Measurements from ENCODE around the gene FGFBP3. TPM values are rescaled to one million over a fixed set of nuclear protein-coding genes. Genes with fewer than 3 reads are reported as not detected.

The FGFBP3 gene
- total and polyA plus RNA-seq, 2 of the 13 experiments (the other 11 are each of a cell fraction or from before 2014, with no cell fraction given): 0.50 to 2.0 TPM

DNA sequence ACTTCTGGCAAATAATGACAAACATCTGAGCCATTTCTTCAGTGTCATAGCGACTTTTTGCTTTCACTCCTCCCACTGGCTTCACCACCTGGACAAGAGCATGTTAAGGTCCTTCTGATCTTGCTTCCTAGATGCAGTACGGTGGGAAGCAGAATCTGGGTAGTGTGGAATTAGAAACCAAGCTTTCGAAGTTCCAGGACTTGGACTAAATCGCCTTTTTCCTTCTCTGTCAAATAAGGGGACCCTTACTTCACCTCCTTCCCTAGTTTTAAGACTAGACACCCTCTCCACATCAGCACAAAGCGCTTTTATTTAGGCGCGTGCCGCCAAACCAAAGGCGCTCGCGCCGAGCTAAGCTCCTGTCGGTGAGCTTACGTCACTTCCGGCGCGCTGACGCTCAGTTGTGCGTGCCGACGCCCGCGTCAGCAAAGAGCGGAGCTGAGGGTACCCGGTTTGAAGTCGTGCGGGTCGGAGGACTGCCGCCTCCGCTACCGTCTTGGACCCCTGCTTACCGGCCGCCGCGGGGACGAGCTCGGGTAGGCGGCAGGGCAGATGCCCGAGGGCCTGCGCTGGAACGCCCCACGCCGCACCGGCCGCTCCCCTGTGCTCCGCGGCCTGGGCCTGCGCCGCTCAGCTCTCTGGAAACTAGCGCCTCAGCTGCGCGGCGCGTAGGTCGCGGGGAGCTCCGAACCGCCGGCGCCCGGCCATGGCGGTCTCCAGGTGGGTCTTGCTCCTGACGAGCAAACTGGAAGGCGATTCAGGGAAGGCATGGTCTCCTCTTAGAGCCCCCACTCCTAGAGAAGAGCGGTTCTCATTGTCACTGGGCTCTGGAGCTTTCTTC, 14.3 kb upstream of the FGFBP3 start, which contains the start of gene BTAF1 (continued):
- TF ChIP-seq, protein P1, sequence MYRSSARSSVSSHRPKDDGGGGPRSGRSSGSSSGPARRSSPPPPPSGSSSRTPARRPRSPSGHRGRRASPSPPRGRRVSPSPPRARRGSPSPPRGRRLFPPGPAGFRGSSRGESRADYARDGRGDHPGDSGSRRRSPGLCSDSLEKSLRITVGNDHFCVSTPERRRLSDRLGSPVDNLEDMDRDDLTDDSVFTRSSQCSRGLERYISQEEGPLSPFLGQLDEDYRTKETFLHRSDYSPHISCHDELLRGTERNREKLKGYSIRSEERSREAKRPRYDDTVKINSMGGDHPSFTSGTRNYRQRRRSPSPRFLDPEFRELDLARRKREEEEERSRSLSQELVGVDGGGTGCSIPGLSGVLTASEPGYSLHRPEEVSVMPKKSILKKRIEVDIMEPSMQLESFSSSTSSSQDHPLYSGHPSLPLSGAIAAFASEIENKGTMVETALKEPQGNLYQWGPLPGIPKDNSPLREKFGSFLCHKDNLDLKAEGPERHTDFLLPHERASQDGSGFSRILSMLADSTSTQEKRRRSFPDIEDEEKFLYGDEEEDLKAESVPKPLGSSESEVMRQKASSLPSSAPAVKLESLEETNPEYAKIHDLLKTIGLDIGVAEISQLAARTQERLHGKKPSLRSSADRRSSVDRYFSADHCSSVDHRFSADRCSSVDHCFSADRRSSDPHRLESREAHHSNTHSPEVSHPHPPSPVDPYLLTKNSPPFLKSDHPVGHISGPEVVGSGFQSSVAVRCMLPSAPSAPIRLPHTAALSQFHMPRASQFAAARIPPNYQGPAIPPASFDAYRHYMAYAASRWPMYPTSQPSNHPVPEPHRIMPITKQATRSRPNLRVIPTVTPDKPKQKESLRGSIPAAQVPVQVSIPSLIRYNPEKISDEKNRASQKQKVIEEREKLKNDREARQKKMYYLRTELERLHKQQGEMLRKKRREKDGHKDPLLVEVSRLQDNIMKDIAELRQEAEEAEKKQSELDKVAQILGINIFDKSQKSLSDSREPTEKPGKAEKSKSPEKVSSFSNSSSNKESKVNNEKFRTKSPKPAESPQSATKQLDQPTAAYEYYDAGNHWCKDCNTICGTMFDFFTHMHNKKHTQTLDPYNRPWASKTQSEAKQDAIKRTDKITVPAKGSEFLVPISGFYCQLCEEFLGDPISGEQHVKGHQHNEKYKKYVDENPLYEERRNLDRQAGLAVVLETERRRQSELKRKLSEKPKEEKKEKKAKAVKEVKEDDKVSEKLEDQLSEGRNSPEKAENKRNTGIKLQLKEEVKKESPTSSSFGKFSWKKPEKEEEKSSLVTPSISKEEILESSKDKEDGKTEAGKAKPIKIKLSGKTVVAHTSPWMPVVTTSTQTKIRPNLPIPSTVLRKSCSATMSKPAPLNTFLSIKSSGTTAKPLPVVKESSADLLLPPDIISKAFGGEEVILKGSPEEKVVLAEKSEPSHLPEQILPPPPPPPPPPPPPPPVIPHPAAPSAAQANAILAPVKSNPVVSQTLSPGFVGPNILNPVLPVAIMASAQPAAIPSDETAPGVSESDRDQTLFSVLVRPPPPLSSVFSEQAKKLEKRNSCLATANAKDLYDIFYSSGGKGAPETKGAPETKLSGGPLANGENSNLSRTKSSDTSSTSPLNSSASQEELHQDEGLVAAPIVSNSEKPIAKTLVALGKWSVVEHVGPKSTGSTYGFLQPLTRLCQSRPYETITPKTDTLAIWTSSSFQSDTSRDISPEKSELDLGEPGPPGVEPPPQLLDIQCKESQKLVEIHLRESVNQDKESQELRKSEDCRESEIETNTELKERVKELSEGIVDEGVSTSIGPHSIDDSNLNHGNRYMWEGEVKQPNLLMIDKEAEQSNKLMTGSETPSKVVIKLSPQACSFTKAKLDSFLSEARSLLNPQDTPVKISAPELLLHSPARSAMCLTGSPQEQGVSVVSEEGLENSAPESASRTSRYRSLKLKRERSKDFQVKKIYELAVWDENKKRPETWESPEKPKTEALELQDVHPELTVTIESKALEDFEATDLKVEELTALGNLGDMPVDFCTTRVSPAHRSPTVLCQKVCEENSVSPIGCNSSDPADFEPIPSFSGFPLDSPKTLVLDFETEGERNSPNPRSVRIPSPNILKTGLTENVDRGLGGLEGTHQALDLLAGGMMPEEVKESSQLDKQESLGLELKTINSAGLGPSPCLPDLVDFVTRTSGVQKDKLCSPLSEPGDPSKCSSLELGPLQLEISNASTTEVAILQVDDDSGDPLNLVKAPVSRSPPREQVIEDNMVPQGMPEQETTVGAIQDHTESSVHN (CRISPR knock-in tag; IDR thresholded peaks at IDR 0.05): peak; percentile 46; the same call in 1 of the 2 replicates
- no peak for TF ChIP-seq ZNF329 (CRISPR knock-in tag; IDR thresholded peaks at IDR 0.05; ENCODE audit: low read depth)
- TF ChIP-seq ARNTL (CRISPR knock-in tag; IDR thresholded peaks at IDR 0.05): peak; percentile 61
- TF ChIP-seq, protein P2, sequence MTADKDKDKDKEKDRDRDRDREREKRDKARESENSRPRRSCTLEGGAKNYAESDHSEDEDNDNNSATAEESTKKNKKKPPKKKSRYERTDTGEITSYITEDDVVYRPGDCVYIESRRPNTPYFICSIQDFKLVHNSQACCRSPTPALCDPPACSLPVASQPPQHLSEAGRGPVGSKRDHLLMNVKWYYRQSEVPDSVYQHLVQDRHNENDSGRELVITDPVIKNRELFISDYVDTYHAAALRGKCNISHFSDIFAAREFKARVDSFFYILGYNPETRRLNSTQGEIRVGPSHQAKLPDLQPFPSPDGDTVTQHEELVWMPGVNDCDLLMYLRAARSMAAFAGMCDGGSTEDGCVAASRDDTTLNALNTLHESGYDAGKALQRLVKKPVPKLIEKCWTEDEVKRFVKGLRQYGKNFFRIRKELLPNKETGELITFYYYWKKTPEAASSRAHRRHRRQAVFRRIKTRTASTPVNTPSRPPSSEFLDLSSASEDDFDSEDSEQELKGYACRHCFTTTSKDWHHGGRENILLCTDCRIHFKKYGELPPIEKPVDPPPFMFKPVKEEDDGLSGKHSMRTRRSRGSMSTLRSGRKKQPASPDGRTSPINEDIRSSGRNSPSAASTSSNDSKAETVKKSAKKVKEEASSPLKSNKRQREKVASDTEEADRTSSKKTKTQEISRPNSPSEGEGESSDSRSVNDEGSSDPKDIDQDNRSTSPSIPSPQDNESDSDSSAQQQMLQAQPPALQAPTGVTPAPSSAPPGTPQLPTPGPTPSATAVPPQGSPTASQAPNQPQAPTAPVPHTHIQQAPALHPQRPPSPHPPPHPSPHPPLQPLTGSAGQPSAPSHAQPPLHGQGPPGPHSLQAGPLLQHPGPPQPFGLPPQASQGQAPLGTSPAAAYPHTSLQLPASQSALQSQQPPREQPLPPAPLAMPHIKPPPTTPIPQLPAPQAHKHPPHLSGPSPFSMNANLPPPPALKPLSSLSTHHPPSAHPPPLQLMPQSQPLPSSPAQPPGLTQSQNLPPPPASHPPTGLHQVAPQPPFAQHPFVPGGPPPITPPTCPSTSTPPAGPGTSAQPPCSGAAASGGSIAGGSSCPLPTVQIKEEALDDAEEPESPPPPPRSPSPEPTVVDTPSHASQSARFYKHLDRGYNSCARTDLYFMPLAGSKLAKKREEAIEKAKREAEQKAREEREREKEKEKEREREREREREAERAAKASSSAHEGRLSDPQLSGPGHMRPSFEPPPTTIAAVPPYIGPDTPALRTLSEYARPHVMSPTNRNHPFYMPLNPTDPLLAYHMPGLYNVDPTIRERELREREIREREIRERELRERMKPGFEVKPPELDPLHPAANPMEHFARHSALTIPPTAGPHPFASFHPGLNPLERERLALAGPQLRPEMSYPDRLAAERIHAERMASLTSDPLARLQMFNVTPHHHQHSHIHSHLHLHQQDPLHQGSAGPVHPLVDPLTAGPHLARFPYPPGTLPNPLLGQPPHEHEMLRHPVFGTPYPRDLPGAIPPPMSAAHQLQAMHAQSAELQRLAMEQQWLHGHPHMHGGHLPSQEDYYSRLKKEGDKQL (CRISPR knock-in tag; IDR thresholded peaks at IDR 0.05; ENCODE audit: low read depth): no peak; the same call in 1 of the 2 replicates
- TF ChIP-seq U2AF1 (optimal IDR thresholded peaks at IDR 0.05; ENCODE audit: low read depth, low read length): no peak
- peak; percentile 74 for TF ChIP-seq ZNF274 (CRISPR knock-in tag; IDR thresholded peaks at IDR 0.05)
- TF ChIP-seq, protein P3, sequence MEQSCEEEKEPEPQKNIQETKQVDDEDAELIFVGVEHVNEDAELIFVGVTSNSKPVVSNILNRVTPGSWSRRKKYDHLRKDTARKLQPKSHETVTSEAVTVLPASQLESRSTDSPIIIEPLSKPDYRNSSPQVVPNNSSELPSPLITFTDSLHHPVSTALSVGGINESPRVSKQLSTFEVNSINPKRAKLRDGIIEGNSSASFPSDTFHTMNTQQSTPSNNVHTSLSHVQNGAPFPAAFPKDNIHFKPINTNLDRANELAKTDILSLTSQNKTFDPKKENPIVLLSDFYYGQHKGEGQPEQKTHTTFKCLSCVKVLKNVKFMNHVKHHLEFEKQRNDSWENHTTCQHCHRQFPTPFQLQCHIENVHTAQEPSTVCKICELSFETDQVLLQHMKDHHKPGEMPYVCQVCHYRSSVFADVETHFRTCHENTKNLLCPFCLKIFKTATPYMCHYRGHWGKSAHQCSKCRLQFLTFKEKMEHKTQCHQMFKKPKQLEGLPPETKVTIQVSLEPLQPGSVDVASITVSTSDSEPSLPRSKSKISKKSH (CRISPR knock-in tag; IDR thresholded peaks at IDR 0.05; ENCODE audit: borderline replicate concordance): peak; percentile 59; the same call in 1 of the 2 replicates
- TF ChIP-seq ZSCAN20 (CRISPR knock-in tag; IDR thresholded peaks at IDR 0.05; ENCODE audit: borderline replicate concordance): no peak
- peak; percentile 92 for TF ChIP-seq ZNF446 (CRISPR knock-in tag; IDR thresholded peaks at IDR 0.05)
- peak; percentile 74; the same call in 1 of the 2 replicates for TF ChIP-seq ZFP41 (CRISPR knock-in tag; IDR thresholded peaks at IDR 0.05; ENCODE audit: borderline replicate concordance)
- no peak for TF ChIP-seq SUZ12 (IDR thresholded peaks at IDR 0.05; ENCODE audit: low read depth, low read length)
- TF ChIP-seq NBN (conservative IDR thresholded peaks at IDR 0.05): no peak
- peak; percentile 59; the same call in 1 of the 2 replicates for TF ChIP-seq ZSCAN22 (CRISPR knock-in tag; IDR thresholded peaks at IDR 0.05)

Measured in HepG2 (cell line).